Ishikawa (cell line): ENCODE measurements around the gene TMEM217.

Experiments used
- CEBPB ChIP-seq: IDR thresholded peaks from 2 replicates; pipeline ENCODE4 v1.6.1; 2012
- CREB1 ChIP-seq: IDR thresholded peaks from 2 replicates; pipeline ENCODE4 v1.6.1; 2012; ENCODE audit warnings: low read depth
- EGR1 ChIP-seq: IDR thresholded peaks from 2 replicates; pipeline ENCODE4 v1.6.1; 2012
- EP300 ChIP-seq: IDR thresholded peaks from 2 replicates; pipeline ENCODE4 v1.6.1; 2012; ENCODE audit warnings: borderline replicate concordance
- FOXM1 ChIP-seq: IDR thresholded peaks from 2 replicates; pipeline ENCODE4 v1.6.1; 2012; ENCODE audit warnings: low read depth, borderline replicate concordance
- MAX ChIP-seq: IDR thresholded peaks from 2 replicates; pipeline ENCODE4 v1.6.1; 2012
- NFIC ChIP-seq: IDR thresholded peaks from 2 replicates; pipeline ENCODE4 v1.6.1; 2012
- RAD21 ChIP-seq: IDR thresholded peaks from 2 replicates; pipeline ENCODE4 v1.6.1; 2012; ENCODE audit warnings: low read depth
- REST ChIP-seq: IDR thresholded peaks from 2 replicates; pipeline ENCODE4 v1.6.1; 2012; ENCODE audit warnings: low read depth, mild to moderate bottlenecking
- TAF1 ChIP-seq: IDR thresholded peaks from 2 replicates; pipeline ENCODE4 v1.6.1; 2012; ENCODE audit warnings: low read depth, mild to moderate bottlenecking
- TCF12 ChIP-seq: IDR thresholded peaks from 2 replicates; pipeline ENCODE4 v1.6.1; 2012; ENCODE audit warnings: low read depth
- TEAD4 ChIP-seq: IDR thresholded peaks from 2 replicates; pipeline ENCODE4 v1.6.1; 2012
- USF1 ChIP-seq: IDR thresholded peaks from 2 replicates; pipeline ENCODE4 v1.6.1; 2012
- YY1 ChIP-seq: IDR thresholded peaks from 2 replicates; pipeline ENCODE4 v1.6.1; 2012; ENCODE audit warnings: low read depth
- ZBTB7A ChIP-seq: IDR thresholded peaks from 2 replicates; pipeline ENCODE4 v1.6.1; 2012; ENCODE audit warnings: low read depth

TMEM217 gene

GRCh38 chr6:37289931-37290330 lies 32.0 kb upstream of the TMEM217 start:
- TF ChIP-seq EP300 (no peak), CREB1 (no peak), NFIC (no peak), EGR1 (no peak), TCF12 (no peak), YY1 (no peak), REST (no peak), ZBTB7A (no peak), USF1 (no peak), CEBPB (no peak), RAD21 (no peak), MAX (no peak), TEAD4 (no peak), FOXM1 (no peak), TAF1 (no peak)

- no peak for TF ChIP-seq YY1
- no peak for TF ChIP-seq EP300
- TF ChIP-seq NFIC: no peak
- no peak for TF ChIP-seq REST
- no peak for TF ChIP-seq FOXM1
- TF ChIP-seq CEBPB: no peak
- TF ChIP-seq TCF12: no peak
- no peak for TF ChIP-seq TAF1
- no peak for TF ChIP-seq ZBTB7A
- TF ChIP-seq CREB1: no peak
- no peak for TF ChIP-seq RAD21
- TF ChIP-seq MAX: no peak
- no peak for TF ChIP-seq USF1
- no peak for TF ChIP-seq EGR1
Observed at GRCh38 chr6:37288247-37288646, 30.3 kb upstream of the TMEM217 start.

GRCh38 chr6:37287519-37288157 lies 29.7 kb upstream of the TMEM217 start:
- TF ChIP-seq CREB1: no peak
- no peak for TF ChIP-seq ZBTB7A
- TF ChIP-seq CEBPB: no peak
- TF ChIP-seq YY1: no peak
- no peak for TF ChIP-seq RAD21
- TF ChIP-seq EGR1: no peak
- no peak for TF ChIP-seq NFIC
- TF ChIP-seq TEAD4: no peak
- no peak for TF ChIP-seq EP300
- no peak for TF ChIP-seq USF1
- TF ChIP-seq TCF12: no peak
- no peak for TF ChIP-seq REST
- no peak for TF ChIP-seq MAX
- no peak for TF ChIP-seq TAF1
- TF ChIP-seq FOXM1: no peak
